ENCODE results near the gene UQCRC1.

The UQCRC1 gene

GRCh38 chr3:48609088-48610005 is at the start of gene UQCRC1:
Gene UQCRC1, minus strand, starts transcription at chr3:48609646. Its CDS starts 26 bp downstream, at chr3:48609620.
- DNase-seq (ENCODE audit: low spot score) = peak; percentile 97

- no peak for DNase-seq (ENCODE audit: low spot score)
Measured at GRCh38 chr3:48656841-48657281, 47.4 kb upstream of the UQCRC1 start.

GRCh38 chr3:48656061-48656840 is 46.8 kb upstream of the UQCRC1 start:
- peak; percentile 99 for DNase-seq (ENCODE audit: low spot score)

GRCh38 chr3:48655606-48656005 is 46.2 kb upstream of the UQCRC1 start:
- no peak for DNase-seq (ENCODE audit: low spot score)

GRCh38 chr3:48655063-48655462 is 45.6 kb upstream of the UQCRC1 start:
- DNase-seq (ENCODE audit: low spot score) = no peak

GRCh38 chr3:48652923-48653715 is 43.7 kb upstream of the UQCRC1 start:
- no peak for DNase-seq (ENCODE audit: low spot score)

GRCh38 chr3:48651771-48652170 is 42.3 kb upstream of the UQCRC1 start:
- DNase-seq (ENCODE audit: low spot score) = no peak

- DNase-seq (ENCODE audit: low spot score) = no peak
Measured at GRCh38 chr3:48650723-48651122, 41.3 kb upstream of the UQCRC1 start.

GRCh38 chr3:48648188-48648850 is 38.9 kb upstream of the UQCRC1 start:
- no peak for DNase-seq (ENCODE audit: low spot score)

- no peak for DNase-seq (ENCODE audit: low spot score)
Measured at GRCh38 chr3:48647714-48648113, 38.3 kb upstream of the UQCRC1 start.

GRCh38 chr3:48644898-48645760 is 35.7 kb upstream of the UQCRC1 start:
- DNase-seq (ENCODE audit: low spot score) = no peak

- DNase-seq (ENCODE audit: low spot score) = no peak
Measured at GRCh38 chr3:48642605-48643004, 33.2 kb upstream of the UQCRC1 start.

- no peak for DNase-seq (ENCODE audit: low spot score)
Measured at GRCh38 chr3:48641396-48641795, 31.9 kb upstream of the UQCRC1 start.

GRCh38 chr3:48639944-48640606 is 30.6 kb upstream of the UQCRC1 start:
- no peak for DNase-seq (ENCODE audit: low spot score)

- DNase-seq (ENCODE audit: low spot score) = no peak
Measured at GRCh38 chr3:48637305-48637704, 27.9 kb upstream of the UQCRC1 start.

- no peak for DNase-seq (ENCODE audit: low spot score)
Measured at GRCh38 chr3:48636149-48636655, 26.8 kb upstream of the UQCRC1 start.

- DNase-seq (ENCODE audit: low spot score) = peak; percentile 100
Measured at GRCh38 chr3:48635222-48636021, 26.0 kb upstream of the UQCRC1 start, which contains the start of gene SLC26A6. Gene SLC26A6, minus strand, starts transcription at chr3:48635461. Its CDS starts 68 bp downstream, at chr3:48635393.

GRCh38 chr3:48634661-48635221 is 25.3 kb upstream of the UQCRC1 start:
- peak; percentile 87 for DNase-seq (ENCODE audit: low spot score)

All from iPS-NIHi11 (cell line).